Measurements from ENCODE around the gene SLC26A1.

The SLC26A1 gene

GRCh38 chr4:959338-960139 is 33.7 kb downstream of the SLC26A1 start:
- TF ChIP-seq CTCF (conservative IDR thresholded peaks at IDR 0.05), result no peak
- H3K27ac ChIP-seq, result no peak overlapping the region

- H3K27ac ChIP-seq, result no peak overlapping the region
- TF ChIP-seq CTCF (conservative IDR thresholded peaks at IDR 0.05), result no peak
Observed at GRCh38 chr4:958696-959337, 34.4 kb downstream of the SLC26A1 start.

GRCh38 chr4:958314-958665 is 34.9 kb downstream of the SLC26A1 start:
- no peak overlapping the region for H3K27ac ChIP-seq
- TF ChIP-seq CTCF (conservative IDR thresholded peaks at IDR 0.05), result no peak

- no peak overlapping the region for H3K27ac ChIP-seq
Observed at GRCh38 chr4:957581-958313, 35.5 kb downstream of the SLC26A1 start.

GRCh38 chr4:957231-957580 is 36.0 kb downstream of the SLC26A1 start:
- no peak overlapping the region for H3K27ac ChIP-seq
- no peak for TF ChIP-seq CTCF (conservative IDR thresholded peaks at IDR 0.05)

More at GRCh38 chr4:957581-958313, 35.5 kb downstream of the SLC26A1 start:
- TF ChIP-seq CTCF (conservative IDR thresholded peaks at IDR 0.05), result no peak

GRCh38 chr4:956531-957230 is 36.5 kb downstream of the SLC26A1 start:
- H3K27ac ChIP-seq, result no peak overlapping the region
- TF ChIP-seq CTCF (conservative IDR thresholded peaks at IDR 0.05), result no peak

- TF ChIP-seq CTCF (conservative IDR thresholded peaks at IDR 0.05), result no peak
- no peak overlapping the region for H3K27ac ChIP-seq
Observed at GRCh38 chr4:955931-956381, 37.2 kb downstream of the SLC26A1 start.

All from VCaP (cell line).